ENCODE measurements around the gene PEX1. TPM values are rescaled to one million over a fixed set of nuclear protein-coding genes. Genes with fewer than 3 reads are reported as not detected.
"Not testable (repeated sequence)": the region's sequence is repeated elsewhere in the genome, so short reads cannot be mapped to it uniquely, and the experiment has no call there.

The PEX1 gene
- total and polyA plus RNA-seq, 4 experiments from 2014 or later, result 9.6 to 38.0 (median 23.2) TPM

DNA sequence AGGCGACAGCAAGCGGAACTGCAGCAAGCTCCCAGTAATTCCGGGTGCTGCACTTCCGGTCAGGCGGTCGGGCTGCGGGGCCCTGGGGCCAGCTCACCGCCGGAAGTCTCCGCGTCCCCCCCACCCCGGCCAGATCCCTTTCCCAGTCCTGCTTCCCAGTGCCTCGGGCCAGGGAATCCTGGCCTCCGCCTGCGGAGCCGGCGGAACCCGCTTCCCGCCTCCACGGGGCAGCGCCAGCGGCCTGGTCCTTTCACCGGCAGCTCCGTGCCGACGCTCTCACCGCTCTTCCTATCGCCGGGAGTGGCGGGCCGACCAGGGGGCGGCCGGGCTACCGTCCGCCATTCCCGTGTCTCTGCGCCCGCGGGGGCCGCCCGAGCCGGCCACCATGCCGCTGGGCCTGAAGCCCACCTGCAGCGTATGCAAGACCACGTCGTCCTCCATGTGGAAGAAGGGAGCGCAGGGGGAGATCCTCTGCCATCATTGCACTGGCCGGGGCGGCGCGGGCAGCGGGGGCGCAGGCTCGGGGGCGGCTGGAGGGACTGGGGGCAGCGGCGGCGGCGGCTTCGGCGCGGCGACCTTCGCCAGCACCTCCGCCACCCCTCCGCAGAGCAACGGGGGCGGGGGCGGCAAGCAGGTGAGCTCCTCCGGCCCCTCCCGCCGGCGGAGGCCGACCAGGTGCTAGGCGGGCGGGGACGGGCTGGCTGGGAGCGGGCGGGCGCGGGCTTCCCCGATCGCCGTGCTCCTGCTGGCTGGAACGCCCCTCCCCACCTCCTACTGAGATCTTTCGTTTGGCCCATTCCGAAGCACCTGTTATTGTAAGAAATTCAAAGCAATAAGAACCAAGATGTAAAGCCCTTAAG, 80.7 kb downstream of the PEX1 start, which contains the start of gene GATAD1:
Gene GATAD1 (plus strand): TSS at position 138 of the 860 bp plus-strand sequence. CDS start 248 bp downstream, at position 386.
- Histone ChIP-seq H3K9me3 (ENCODE audit: control insufficient read depth in 1 of 2, low read length in 2 of 2) (no peaks in the 10 kb centered on the region), H3K4me1 (ENCODE audit: insufficient read depth, low read length) (peaks cover 16% of the 10 kb centered on the region), H3K36me3 (ENCODE audit: insufficient read depth, low read length) (no peaks in the 10 kb centered on the region), H3K27ac (ENCODE audit: low read depth, low read length) (peak within 1 kb of the TSS; percentile 97), H3K4me3 (ENCODE audit: low read length in 2 of 2) (peak within 1 kb of the TSS; percentile 68 to 74), H3K27me3 (ENCODE audit: insufficient read depth, low read length) (no peaks in the 10 kb centered on the region)
- Mint-ChIP-seq H3K36me3 (peaks cover 6 to 19% of the 10 kb centered on the region in 2 donors), H3K27me3 (no peaks in the 10 kb centered on the region), H3K27ac (peak within 1 kb of the TSS; percentile 98 to 99 (median 98)), H3K9me3 (no peaks in the 10 kb centered on the region), H3K4me1 (peaks cover 7 to 24% (median 13%) of the 10 kb centered on the region in 4 donors), H3K4me3 (peak within 1 kb of the TSS; percentile 92 to 98 (median 94))
- ChIA-PET CTCF (ENCODE audit: partially characterized antibody) (interaction anchor here (0.7 to 6.0 kb wide), 30 partner anchors 10 to 799 kb away, joined by 3 to 123 read pairs (median 4); partner anchors contain the start of genes ANKIB1, KRIT1, LRRD1 and MTERF1), POLR2A (ENCODE audit: partially characterized antibody) (interaction anchor here (0.6 to 4.6 kb wide), 21 partner anchors 11 to 784 kb away, joined by 3 to 63 read pairs (median 6); partner anchors contain the start of genes AKAP9, ANKIB1, CDK6 and CYP51A1)
- intact Hi-C loops (cut with micrococcal nuclease), result loop anchor here (1.0 to 10.0 kb wide), 12 partner anchors 23 to 1363 kb away; partner anchors contain the start of genes AKAP9, CYP51A1, FAM133B and LRRD1
- DNase-seq, result peak; percentile 81 to 86 (median 84)

DNA sequence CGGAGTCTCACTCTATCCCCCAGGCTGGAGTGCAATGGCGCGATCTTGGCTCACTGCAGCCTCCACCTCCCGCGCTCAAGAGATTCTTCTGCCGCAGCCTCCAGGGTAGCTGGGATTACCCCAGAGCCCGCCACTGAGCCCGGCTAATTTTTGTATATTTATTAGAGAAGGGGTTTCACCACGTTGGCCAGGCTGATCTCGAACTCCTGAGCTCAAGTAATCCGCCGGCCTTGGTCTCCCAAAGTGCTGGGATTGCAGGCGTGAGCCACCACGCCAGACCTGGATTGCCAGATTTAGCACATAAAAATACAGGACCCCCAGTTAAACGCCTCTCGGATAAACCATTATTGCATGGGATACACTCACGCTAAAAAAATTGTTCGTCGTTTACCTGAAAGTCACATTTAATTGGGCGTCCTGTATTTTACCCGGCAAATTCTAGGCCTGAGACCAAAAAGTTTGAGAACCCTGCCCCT, 81.4 kb downstream of the PEX1 start:
- Histone ChIP-seq H3K4me1 (ENCODE audit: insufficient read depth, low read length) (peaks cover 16% of the 10 kb centered on the region), H3K27me3 (ENCODE audit: insufficient read depth, low read length) (no peaks in the 10 kb centered on the region), H3K27ac (ENCODE audit: low read depth, low read length) (peak overlapping the region; percentile 97), H3K9me3 (ENCODE audit: control insufficient read depth in 1 of 2, low read length in 2 of 2) (no peaks in the 10 kb centered on the region), H3K36me3 (ENCODE audit: insufficient read depth, low read length) (no peaks in the 10 kb centered on the region), H3K4me3 (ENCODE audit: low read length in 2 of 2) (peak overlapping the region; percentile 68 to 73)
- intact Hi-C loops (cut with micrococcal nuclease), result loop anchor here (1.0 to 10.0 kb wide), 6 partner anchors 23 to 1362 kb away; partner anchors contain the start of genes LRRD1, PEX1 and RBM48
- Mint-ChIP-seq H3K27ac (peak overlapping the region; percentile 93 to 98 (median 95)), H3K9me3 (no peaks in the 10 kb centered on the region), H3K4me1 (peaks cover 7 to 24% (median 13%) of the 10 kb centered on the region in 4 donors), H3K27me3 (no peaks in the 10 kb centered on the region), H3K36me3 (peaks cover 6 to 15% of the 10 kb centered on the region in 2 donors), H3K4me3 (peak overlapping the region; percentile 85 to 95 (median 89))
- CTCF ChIA-PET (ENCODE audit: partially characterized antibody), result interaction anchor here (0.7 to 6.0 kb wide), 26 partner anchors 9 to 781 kb away, joined by 3 to 123 read pairs (median 4); partner anchors contain the start of genes ANKIB1, KRIT1, LRRD1 and MTERF1
- POLR2A ChIA-PET (ENCODE audit: partially characterized antibody), result interaction anchor here (1.0 to 4.6 kb wide), 13 partner anchors 18 to 785 kb away, joined by 4 to 63 read pairs (median 9); partner anchors contain the start of genes ANKIB1, CDK6, CYP51A1 and FAM133B
- no peak for DNase-seq

DNA sequence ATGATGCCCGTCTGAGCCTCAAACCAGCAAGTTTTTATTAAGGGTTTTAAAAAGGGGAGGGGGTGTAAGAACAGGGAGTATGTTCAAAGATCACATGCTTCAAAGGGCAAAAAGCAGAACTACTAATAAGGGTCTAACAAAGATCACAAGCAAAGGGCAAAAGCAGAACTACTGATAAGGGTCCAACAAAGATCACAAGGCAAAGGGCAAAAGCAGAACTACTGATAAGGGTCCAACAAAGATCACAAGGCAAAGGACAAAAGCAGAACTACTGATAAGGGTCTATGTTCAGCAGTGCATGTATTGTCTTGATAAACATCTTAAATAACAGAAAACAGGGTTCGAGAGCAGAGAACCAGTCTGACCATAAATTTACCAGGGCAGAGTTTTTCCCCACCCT, 85.6 kb downstream of the PEX1 start:
- CTCF ChIA-PET (ENCODE audit: partially characterized antibody); H3K36me3 Mint-ChIP-seq; H3K27me3 ChIP-seq (ENCODE audit: insufficient read depth, low read length); POLR2A ChIA-PET (ENCODE audit: partially characterized antibody); DNase-seq; H3K27ac ChIP-seq (ENCODE audit: low read depth, low read length); H3K4me1 ChIP-seq (ENCODE audit: insufficient read depth, low read length); H3K4me3 Mint-ChIP-seq; H3K9me3 ChIP-seq (ENCODE audit: control insufficient read depth in 1 of 2, low read length in 2 of 2); H3K4me3 ChIP-seq (ENCODE audit: low read length in 2 of 2); H3K9me3 Mint-ChIP-seq; H3K36me3 ChIP-seq (ENCODE audit: insufficient read depth, low read length); H3K27me3 Mint-ChIP-seq: not testable (repeated sequence)
- peak overlapping the region in 3 of 7 donors; percentile 5 to 72 (median 16) for H3K27ac Mint-ChIP-seq
- intact Hi-C loops (cut with micrococcal nuclease), result loop anchor here (10.0 kb wide), 1 partner anchor 1358 kb away; no protein-coding TSS in a partner anchor
- H3K4me1 Mint-ChIP-seq, result peaks cover 2 to 12% (median 6%) of the 10 kb centered on the region in 4 donors

DNA sequence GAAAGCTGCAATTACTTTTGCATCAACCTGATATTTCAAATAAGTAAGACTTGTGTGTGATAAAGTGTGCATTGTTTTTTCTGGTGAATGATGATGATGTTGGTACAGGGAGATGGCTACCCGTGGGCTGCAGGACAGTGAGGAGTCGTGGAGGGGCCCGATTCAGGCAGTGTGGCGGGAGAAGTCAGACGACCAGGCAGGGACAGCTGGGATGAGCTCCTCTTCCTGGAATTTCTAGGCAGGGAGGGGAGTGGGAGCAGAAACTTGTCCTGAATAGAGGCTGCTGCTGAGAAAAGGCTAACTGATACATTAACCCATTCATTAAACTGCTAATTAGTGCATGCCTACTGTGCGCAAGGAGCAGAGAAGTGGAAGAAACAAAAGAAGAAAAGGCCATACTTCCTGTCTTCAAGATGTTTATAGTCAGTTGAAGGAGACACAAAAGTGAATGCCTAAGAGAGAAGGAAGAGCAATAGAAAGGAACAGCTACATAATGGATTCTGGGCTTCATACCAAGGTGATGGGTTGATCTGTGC, 90.3 kb downstream of the PEX1 start:
- H3K9me3 ChIP-seq (ENCODE audit: control insufficient read depth in 1 of 2, low read length in 2 of 2), result no peaks in the 10 kb centered on the region
- CTCF ChIA-PET (ENCODE audit: partially characterized antibody), result interaction anchor here (0.6 to 2.1 kb wide), 7 partner anchors 8 to 238 kb away, joined by 3 to 8 read pairs (median 4); partner anchors contain the start of gene GATAD1
- H3K27ac Mint-ChIP-seq, result no peak overlapping the region
- no peak overlapping the region for H3K27ac ChIP-seq (ENCODE audit: low read depth, low read length)
- H3K9me3 Mint-ChIP-seq, result no peaks in the 10 kb centered on the region
- H3K27me3 Mint-ChIP-seq, result peaks cover 0 to 4% of the 10 kb centered on the region in 2 donors
- no peak overlapping the region for H3K4me3 Mint-ChIP-seq
- H3K27me3 ChIP-seq (ENCODE audit: insufficient read depth, low read length), result no peaks in the 10 kb centered on the region
- no peaks in the 10 kb centered on the region for H3K4me1 ChIP-seq (ENCODE audit: insufficient read depth, low read length)
- H3K4me1 Mint-ChIP-seq, result no peaks in the 10 kb centered on the region
- DNase-seq, result no peak
- POLR2A ChIA-PET (ENCODE audit: partially characterized antibody), result no interaction called here
- H3K36me3 ChIP-seq (ENCODE audit: insufficient read depth, low read length), result no peaks in the 10 kb centered on the region
- no peaks in the 10 kb centered on the region for H3K36me3 Mint-ChIP-seq
- H3K4me3 ChIP-seq (ENCODE audit: low read length in 2 of 2), result no peak overlapping the region
- intact Hi-C loops (cut with micrococcal nuclease), result no loop called here

Other genes starting within 250 kb of the PEX1 start
- gene GATAD1, start 81.0 kb downstream of the PEX1 start, total RNA-seq, result 10 to 100 TPM; 31.9 to 34.8 TPM
- gene GATAD1, start 81.0 kb downstream of the PEX1 start, polyA plus RNA-seq, result 1 to 10 TPM; 5.1 to 7.8 TPM
- gene ERVW-1, start 50.6 kb downstream of the PEX1 start, total RNA-seq, result under 1 TPM in 1 of 2 experiments, not detected in 1; 0.12 TPM
- not detected for gene ERVW-1, start 50.6 kb downstream of the PEX1 start, polyA plus RNA-seq
- 10 to 100 TPM; 37.5 to 37.9 TPM for gene RBM48, start 275 bp upstream of the PEX1 start, total RNA-seq
- 10 to 100 TPM; 28.2 to 33.4 TPM for gene RBM48, start 275 bp upstream of the PEX1 start, polyA plus RNA-seq
- gene FAM133B, start 61.9 kb upstream of the PEX1 start, total RNA-seq, result 10 to 100 TPM; 37.1 to 43.7 TPM
- 10 to 100 TPM; 13.2 to 23.6 TPM for gene FAM133B, start 61.9 kb upstream of the PEX1 start, polyA plus RNA-seq

All from CD4-positive, alpha-beta memory T cell (primary cell).